LHCN-M2 (cell line): Measurements from ENCODE around the gene AGAP2. TPM values are rescaled to one million over a fixed set of nuclear protein-coding genes. Genes with fewer than 3 reads are reported as not detected.
A peak's percentile ranks its signal among the peaks of the same experiment; 100 is the strongest.

Experiments used
- DNase-seq: peaks from one replicate; pipeline ENCODE4 v3.0.0-alpha.2; 2012; ENCODE audit warnings: low read depth
- total RNA-seq: library from RNA; depleted of rRNA; stranded (reverse); fragments of >200 nt; gene quantifications from 2 replicates; pipeline ENCODE4 v1.2.3, GENCODE V29; 2014

The AGAP2 gene
- total RNA-seq, 1 experiment from 2014 or later = 0.29 TPM

GRCh38 chr12:57737467-57738460 is 778 bp downstream of the AGAP2 start:
- no peak for DNase-seq

- no peak for DNase-seq
These were observed 1.6 kb downstream of the AGAP2 start for GRCh38 chr12:57736741-57737466.

GRCh38 chr12:57735952-57736740 is 2.4 kb downstream of the AGAP2 start:
- DNase-seq = peak; percentile 54

GRCh38 chr12:57735198-57735855 is 3.2 kb downstream of the AGAP2 start:
- peak; percentile 81 for DNase-seq

- DNase-seq = peak; percentile 46
These were observed 4.0 kb downstream of the AGAP2 start for GRCh38 chr12:57734591-57734990.

- DNase-seq = no peak
These were observed 4.6 kb downstream of the AGAP2 start for GRCh38 chr12:57733928-57734327.

GRCh38 chr12:57732726-57733593 is 5.6 kb downstream of the AGAP2 start:
- no peak for DNase-seq

GRCh38 chr12:57732270-57732669 is 6.3 kb downstream of the AGAP2 start:
- DNase-seq = no peak

- no peak for DNase-seq
These were observed 7.0 kb downstream of the AGAP2 start for GRCh38 chr12:57731411-57732080.

GRCh38 chr12:57730336-57731067 is 8.0 kb downstream of the AGAP2 start:
- no peak for DNase-seq

- no peak for DNase-seq
These were observed 9.2 kb downstream of the AGAP2 start for GRCh38 chr12:57729321-57729844.

- DNase-seq = no peak
These were observed 10.7 kb downstream of the AGAP2 start for GRCh38 chr12:57727758-57728395.

- no peak for DNase-seq
These were observed 11.4 kb downstream of the AGAP2 start for GRCh38 chr12:57726884-57727757.

- peak; percentile 85 for DNase-seq
These were observed 12.2 kb downstream of the AGAP2 start for GRCh38 chr12:57726151-57726883.

- DNase-seq = no peak
These were observed 12.7 kb downstream of the AGAP2 start for GRCh38 chr12:57725851-57726150.

- no peak for DNase-seq
These were observed 13.4 kb downstream of the AGAP2 start for GRCh38 chr12:57724936-57725740.
